SK-N-SH (cell line): ENCODE measurements around the gene TOMM22.

Source experiments
- CHD2 ChIP-seq: fragments of 150-350 bp; IDR thresholded peaks from 2 replicates; pipeline ENCODE4 v1.6.1; 2018; ENCODE audit warnings: low read length; ENCODE audit not compliant: partially characterized antibody
- JUND ChIP-seq: IDR thresholded peaks from 2 replicates; pipeline ENCODE4 v1.4.0; 2012
- MEF2A ChIP-seq: IDR thresholded peaks from 2 replicates; pipeline ENCODE4 v1.4.0; 2012; ENCODE audit warnings: low read depth, borderline replicate concordance
- NFIC ChIP-seq: IDR thresholded peaks from 2 replicates; pipeline ENCODE4 v1.4.0; 2012; ENCODE audit warnings: borderline replicate concordance
- POLR2AphosphoS5 ChIP-seq: IDR thresholded peaks from 2 replicates; pipeline ENCODE4 v1.6.1; 2012; ENCODE audit warnings: low read depth, low read length
- RCOR1 ChIP-seq: fragments of 150-350 bp; IDR thresholded peaks from 2 replicates; pipeline ENCODE4 v1.6.1; 2017; ENCODE audit warnings: antibody characterized with exemption, low read length
- TAF1 ChIP-seq: IDR thresholded peaks from 2 replicates; pipeline ENCODE4 v1.6.1; 2012; ENCODE audit warnings: low read depth, mild to moderate bottlenecking, low read length, moderate library complexity, borderline replicate concordance
- TF ChIP-seq, protein P1 (sequence below): fragments of 200-600 bp; sonication (generic); IDR thresholded peaks from 2 replicates; pipeline ENCODE4 v1.6.1; 2017; ENCODE audit warnings: antibody characterized with exemption, mild to moderate bottlenecking, moderate library complexity
- TF ChIP-seq, protein P2 (sequence below): fragments of 150-350 bp; IDR thresholded peaks from 2 replicates; pipeline ENCODE4 v1.6.1; 2016; ENCODE audit warnings: mild to moderate bottlenecking, low read depth, low read length
- TF ChIP-seq, protein P3 (sequence below): IDR thresholded peaks from 2 replicates; pipeline ENCODE4 v1.6.1; 2012; ENCODE audit warnings: mild to moderate bottlenecking, low read depth, low read length, moderate library complexity

DNA sequence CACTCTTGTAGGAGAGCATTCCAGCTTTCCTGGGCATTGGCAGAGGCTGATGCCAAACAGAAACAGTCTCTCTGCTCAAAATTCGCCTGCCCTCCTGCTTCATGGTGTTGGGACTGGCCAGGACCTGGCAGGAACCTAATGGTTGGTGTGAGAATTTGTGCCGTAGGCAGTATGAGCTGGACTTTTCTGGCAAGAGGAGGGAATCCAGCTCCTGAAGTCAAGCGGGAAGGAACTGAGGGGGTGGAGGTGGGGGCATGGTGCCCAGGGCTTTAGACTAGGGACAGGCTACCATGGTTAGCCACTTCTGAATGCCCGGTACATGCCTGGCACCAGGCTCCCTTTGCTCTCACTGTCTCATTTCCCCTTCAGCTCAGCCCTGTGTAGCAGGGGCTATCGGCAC, 6.9 kb upstream of the TOMM22 start:
- TF ChIP-seq, protein P1, sequence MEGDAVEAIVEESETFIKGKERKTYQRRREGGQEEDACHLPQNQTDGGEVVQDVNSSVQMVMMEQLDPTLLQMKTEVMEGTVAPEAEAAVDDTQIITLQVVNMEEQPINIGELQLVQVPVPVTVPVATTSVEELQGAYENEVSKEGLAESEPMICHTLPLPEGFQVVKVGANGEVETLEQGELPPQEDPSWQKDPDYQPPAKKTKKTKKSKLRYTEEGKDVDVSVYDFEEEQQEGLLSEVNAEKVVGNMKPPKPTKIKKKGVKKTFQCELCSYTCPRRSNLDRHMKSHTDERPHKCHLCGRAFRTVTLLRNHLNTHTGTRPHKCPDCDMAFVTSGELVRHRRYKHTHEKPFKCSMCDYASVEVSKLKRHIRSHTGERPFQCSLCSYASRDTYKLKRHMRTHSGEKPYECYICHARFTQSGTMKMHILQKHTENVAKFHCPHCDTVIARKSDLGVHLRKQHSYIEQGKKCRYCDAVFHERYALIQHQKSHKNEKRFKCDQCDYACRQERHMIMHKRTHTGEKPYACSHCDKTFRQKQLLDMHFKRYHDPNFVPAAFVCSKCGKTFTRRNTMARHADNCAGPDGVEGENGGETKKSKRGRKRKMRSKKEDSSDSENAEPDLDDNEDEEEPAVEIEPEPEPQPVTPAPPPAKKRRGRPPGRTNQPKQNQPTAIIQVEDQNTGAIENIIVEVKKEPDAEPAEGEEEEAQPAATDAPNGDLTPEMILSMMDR, result no peak
- no peak for TF ChIP-seq RCOR1
- no peak for TF ChIP-seq NFIC
- TF ChIP-seq JUND, result no peak
- no peak for TF ChIP-seq TAF1
- TF ChIP-seq, protein P2, sequence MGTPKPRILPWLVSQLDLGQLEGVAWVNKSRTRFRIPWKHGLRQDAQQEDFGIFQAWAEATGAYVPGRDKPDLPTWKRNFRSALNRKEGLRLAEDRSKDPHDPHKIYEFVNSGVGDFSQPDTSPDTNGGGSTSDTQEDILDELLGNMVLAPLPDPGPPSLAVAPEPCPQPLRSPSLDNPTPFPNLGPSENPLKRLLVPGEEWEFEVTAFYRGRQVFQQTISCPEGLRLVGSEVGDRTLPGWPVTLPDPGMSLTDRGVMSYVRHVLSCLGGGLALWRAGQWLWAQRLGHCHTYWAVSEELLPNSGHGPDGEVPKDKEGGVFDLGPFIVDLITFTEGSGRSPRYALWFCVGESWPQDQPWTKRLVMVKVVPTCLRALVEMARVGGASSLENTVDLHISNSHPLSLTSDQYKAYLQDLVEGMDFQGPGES, result no peak
- no peak for TF ChIP-seq POLR2AphosphoS5
- TF ChIP-seq CHD2, result no peak
- TF ChIP-seq, protein P3, sequence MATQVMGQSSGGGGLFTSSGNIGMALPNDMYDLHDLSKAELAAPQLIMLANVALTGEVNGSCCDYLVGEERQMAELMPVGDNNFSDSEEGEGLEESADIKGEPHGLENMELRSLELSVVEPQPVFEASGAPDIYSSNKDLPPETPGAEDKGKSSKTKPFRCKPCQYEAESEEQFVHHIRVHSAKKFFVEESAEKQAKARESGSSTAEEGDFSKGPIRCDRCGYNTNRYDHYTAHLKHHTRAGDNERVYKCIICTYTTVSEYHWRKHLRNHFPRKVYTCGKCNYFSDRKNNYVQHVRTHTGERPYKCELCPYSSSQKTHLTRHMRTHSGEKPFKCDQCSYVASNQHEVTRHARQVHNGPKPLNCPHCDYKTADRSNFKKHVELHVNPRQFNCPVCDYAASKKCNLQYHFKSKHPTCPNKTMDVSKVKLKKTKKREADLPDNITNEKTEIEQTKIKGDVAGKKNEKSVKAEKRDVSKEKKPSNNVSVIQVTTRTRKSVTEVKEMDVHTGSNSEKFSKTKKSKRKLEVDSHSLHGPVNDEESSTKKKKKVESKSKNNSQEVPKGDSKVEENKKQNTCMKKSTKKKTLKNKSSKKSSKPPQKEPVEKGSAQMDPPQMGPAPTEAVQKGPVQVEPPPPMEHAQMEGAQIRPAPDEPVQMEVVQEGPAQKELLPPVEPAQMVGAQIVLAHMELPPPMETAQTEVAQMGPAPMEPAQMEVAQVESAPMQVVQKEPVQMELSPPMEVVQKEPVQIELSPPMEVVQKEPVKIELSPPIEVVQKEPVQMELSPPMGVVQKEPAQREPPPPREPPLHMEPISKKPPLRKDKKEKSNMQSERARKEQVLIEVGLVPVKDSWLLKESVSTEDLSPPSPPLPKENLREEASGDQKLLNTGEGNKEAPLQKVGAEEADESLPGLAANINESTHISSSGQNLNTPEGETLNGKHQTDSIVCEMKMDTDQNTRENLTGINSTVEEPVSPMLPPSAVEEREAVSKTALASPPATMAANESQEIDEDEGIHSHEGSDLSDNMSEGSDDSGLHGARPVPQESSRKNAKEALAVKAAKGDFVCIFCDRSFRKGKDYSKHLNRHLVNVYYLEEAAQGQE, result no peak
- TF ChIP-seq MEF2A, result no peak
